Lung (tissue), 12 donors: ENCODE measurements around the gene HIF3A. TPM values are rescaled to one million over a fixed set of nuclear protein-coding genes. Genes with fewer than 3 reads are reported as not detected.

Source experiments
- ATAC-seq: fragments of 200-7000 bp; cut with Tn5 transposase; one replicate; pipeline ENCODE4 v1.9.1; 2020; ENCODE audit warnings: moderate number of reproducible peaks; ENCODE audit not compliant: insufficient read depth, low FRiP score
- DNase-seq, 3 donors: peaks; one replicate each; pipeline ENCODE4 v3.0.0-alpha.2; 2013 to 2017
- H3K27ac ChIP-seq, 2 donors: one replicate each; pipeline ENCODE4 v1.5.1; 2013; ENCODE audit warnings: mild to moderate bottlenecking in 2 of 2, moderate library complexity in 2 of 2, control low read depth in 1 of 2, inconsistent platforms in 1 of 2, low read depth in 1 of 2, low read length in 1 of 2
- H3K27me3 ChIP-seq, 3 donors: one replicate each; pipeline ENCODE4 v1.5.1; 2013; ENCODE audit warnings: low read length in 2 of 3; ENCODE audit not compliant: control insufficient read depth in 3 of 3, insufficient read depth in 3 of 3
- H3K36me3 ChIP-seq, 4 donors: one replicate each; pipeline ENCODE4 v1.5.1; 2013; ENCODE audit warnings: low read length in 4 of 4, mild to moderate bottlenecking in 1 of 4, moderate library complexity in 1 of 4; ENCODE audit not compliant: control insufficient read depth in 4 of 4, insufficient read depth in 4 of 4
- H3K4me1 ChIP-seq, 5 donors: one replicate each; pipeline ENCODE4 v1.5.1; 2013; ENCODE audit warnings: low read length in 5 of 5, mild to moderate bottlenecking in 2 of 5, moderate library complexity in 1 of 5; ENCODE audit not compliant: control insufficient read depth in 5 of 5, insufficient read depth in 5 of 5
- H3K4me3 ChIP-seq: one replicate; pipeline ENCODE4 v1.5.1; 2013; ENCODE audit warnings: mild to moderate bottlenecking, control low read depth, moderate library complexity
- H3K9ac ChIP-seq, 2 donors: one replicate each; pipeline ENCODE4 v1.5.1; 2013; ENCODE audit warnings: low read length in 2 of 2, control low read depth in 1 of 2; ENCODE audit not compliant: insufficient read depth in 1 of 2
- H3K9me3 ChIP-seq, 4 donors: one replicate each; pipeline ENCODE4 v1.5.1; 2013; ENCODE audit warnings: low read length in 3 of 4, mild to moderate bottlenecking in 1 of 4, moderate library complexity in 1 of 4; ENCODE audit not compliant: control insufficient read depth in 4 of 4, insufficient read depth in 3 of 4
- CTCF ChIP-seq: IDR thresholded peaks from 2 replicates; pipeline ENCODE4 v1.5.1; 2012; ENCODE audit warnings: mild to moderate bottlenecking; ENCODE audit errors: control extremely low read depth, extremely low read depth
- WGBS, 2 donors: extraction: QIAGEN DNeasy Blood & Tissue Kit; methylation state at CpG; one replicate each; pipeline ENCODE4 v1.1.7; 2013; 5-methylcytosine and 5-hydroxymethylcytosine counted together
- polyA plus RNA-seq, 2 donors: library from polyadenylated mRNA; stranded (reverse); fragments of 200-250 nt; gene quantifications; one replicate each; pipeline ENCODE4 v1.2.1, GENCODE V29; 2013
- total RNA-seq, 2 donors: library from RNA; depleted of rRNA in 1 of 2; stranded (reverse); fragments of >200 nt in 1 of 2; gene quantifications; one replicate each; pipeline ENCODE4 v1.2.1, GENCODE V29; 2014 to 2021
- donor health status: control.
- donor health status: control.
- donor health status: Bipolar disorder and iron deficiency.
- donor health status: healthy.
- donor health status: DM: yes; HTN: yes; CAD: no.

HIF3A gene
- total and polyA plus RNA-seq, 4 donors: 24.1 to 315 (median 63.4) TPM

- Histone ChIP-seq H3K36me3 (peaks cover 0 to 10% (median 3%) of the 10 kb centered on the region in 4 donors), H3K9ac (peak within 1 kb of the TSS; percentile 68 to 70), H3K4me3 (peak within 1 kb of the TSS; percentile 69), H3K9me3 (no peaks in the 10 kb centered on the region), H3K27ac (peak within 1 kb of the TSS; percentile 73 to 91), H3K27me3 (no peaks in the 10 kb centered on the region), H3K4me1 (peaks cover 7 to 43% (median 27%) of the 10 kb centered on the region in 5 donors)
- 0% methylated on average over 60 to 62 of the region's 62 CpGs for WGBS, 2 donors
- peak; percentile 87 for ATAC-seq
- peak; percentile 95 to 97 (median 95) for DNase-seq
- peak; percentile 52 for TF ChIP-seq CTCF
Observed at GRCh38 chr19:46346821-46347571, 50.2 kb downstream of the HIF3A start, which contains the start of gene PPP5C. Gene PPP5C (plus strand): TSS chr19:46347087. CDS start chr19:46347097, 10 bp downstream.

GRCh38 chr19:46347572-46347883 lies 50.7 kb downstream of the HIF3A start:
- WGBS, 2 donors: 4 to 7% methylated on average over 3 of the region's 3 CpGs
- ATAC-seq: no peak

GRCh38 chr19:46347985-46348384 lies 51.1 kb downstream of the HIF3A start:
- ATAC-seq (no peak), DNase-seq (no peak)
- H3K27ac ChIP-seq: no peak overlapping the region
- TF ChIP-seq CTCF: no peak
- peaks cover 7 to 43% (median 27%) of the 10 kb centered on the region in 5 donors for H3K4me1 ChIP-seq
- WGBS, 2 donors: 72 to 76% methylated on average over 5 of the region's 5 CpGs
- H3K9me3 ChIP-seq: no peaks in the 10 kb centered on the region
- H3K9ac ChIP-seq: peak overlapping the region in 1 of 2 donors; percentile 68
- H3K36me3 ChIP-seq: peaks cover 0 to 10% (median under 1%) of the 10 kb centered on the region in 4 donors
- H3K27me3 ChIP-seq: no peaks in the 10 kb centered on the region
- H3K4me3 ChIP-seq: no peak overlapping the region

More at GRCh38 chr19:46347572-46347883, 50.7 kb downstream of the HIF3A start:
- peak overlapping the region; percentile 69 for H3K4me3 ChIP-seq
- peaks cover 7 to 43% (median 27%) of the 10 kb centered on the region in 5 donors for H3K4me1 ChIP-seq
- no peak for DNase-seq
- H3K9ac ChIP-seq: peak overlapping the region; percentile 68 to 70
- peaks cover 0 to 10% (median 2%) of the 10 kb centered on the region in 4 donors for H3K36me3 ChIP-seq
- H3K27ac ChIP-seq: peak overlapping the region; percentile 73 to 91
- no peak for TF ChIP-seq CTCF
- H3K9me3 ChIP-seq: no peaks in the 10 kb centered on the region
- no peaks in the 10 kb centered on the region for H3K27me3 ChIP-seq
